Immature natural killer cell (primary cell): ENCODE data around the gene PROK2. TPM values are rescaled to one million over a fixed set of nuclear protein-coding genes. Genes with fewer than 3 reads are reported as not detected.

Source experiments
- DNase-seq, 3 donors: peaks; one replicate each; pipeline ENCODE4 v3.0.0; 2022; ENCODE audit warnings: mixed read lengths in 1 of 3
- H3K27ac Mint-ChIP-seq, 6 donors: one replicate each; pipeline ENCODE4 v1.8.0; 2020; ENCODE audit warnings: mixed read lengths in 6 of 6, mild to moderate bottlenecking in 5 of 6, inconsistent platforms in 4 of 6, moderate library complexity in 3 of 6
- H3K27me3 Mint-ChIP-seq, 3 donors: one replicate each; pipeline ENCODE4 v1.8.0; 2020 to 2021; ENCODE audit warnings: low read depth in 3 of 3, mild to moderate bottlenecking in 3 of 3, mixed read lengths in 3 of 3, moderate library complexity in 3 of 3, inconsistent platforms in 1 of 3
- H3K36me3 Mint-ChIP-seq, 3 donors: one replicate each; pipeline ENCODE4 v1.8.0; 2020; ENCODE audit warnings: mixed read lengths in 3 of 3, inconsistent platforms in 2 of 3, mild to moderate bottlenecking in 2 of 3
- H3K4me1 Mint-ChIP-seq, 2 donors: one replicate each; pipeline ENCODE4 v1.8.0; 2020; ENCODE audit warnings: inconsistent platforms in 2 of 2, mild to moderate bottlenecking in 2 of 2, mixed read lengths in 2 of 2, moderate library complexity in 1 of 2
- H3K4me3 Mint-ChIP-seq, 5 donors: one replicate each; pipeline ENCODE4 v1.8.0; 2020; ENCODE audit warnings: mild to moderate bottlenecking in 5 of 5, mixed read lengths in 5 of 5, inconsistent platforms in 3 of 5, moderate library complexity in 3 of 5
- H3K9me3 Mint-ChIP-seq, 6 donors: one replicate each; pipeline ENCODE4 v1.8.0; 2020; ENCODE audit warnings: mild to moderate bottlenecking in 6 of 6, mixed read lengths in 6 of 6, inconsistent platforms in 4 of 6, moderate library complexity in 3 of 6
- polyA plus RNA-seq, 3 donors: library from polyadenylated mRNA; unstranded; fragments of 300-500 nt; fragmentation: Illumina TruSeq; gene quantifications; one replicate each; pipeline ENCODE4 v1.2.3, GENCODE V29; 2021

The PROK2 gene
- polyA plus RNA-seq, 3 donors from 2014 or later: not detected

DNA sequence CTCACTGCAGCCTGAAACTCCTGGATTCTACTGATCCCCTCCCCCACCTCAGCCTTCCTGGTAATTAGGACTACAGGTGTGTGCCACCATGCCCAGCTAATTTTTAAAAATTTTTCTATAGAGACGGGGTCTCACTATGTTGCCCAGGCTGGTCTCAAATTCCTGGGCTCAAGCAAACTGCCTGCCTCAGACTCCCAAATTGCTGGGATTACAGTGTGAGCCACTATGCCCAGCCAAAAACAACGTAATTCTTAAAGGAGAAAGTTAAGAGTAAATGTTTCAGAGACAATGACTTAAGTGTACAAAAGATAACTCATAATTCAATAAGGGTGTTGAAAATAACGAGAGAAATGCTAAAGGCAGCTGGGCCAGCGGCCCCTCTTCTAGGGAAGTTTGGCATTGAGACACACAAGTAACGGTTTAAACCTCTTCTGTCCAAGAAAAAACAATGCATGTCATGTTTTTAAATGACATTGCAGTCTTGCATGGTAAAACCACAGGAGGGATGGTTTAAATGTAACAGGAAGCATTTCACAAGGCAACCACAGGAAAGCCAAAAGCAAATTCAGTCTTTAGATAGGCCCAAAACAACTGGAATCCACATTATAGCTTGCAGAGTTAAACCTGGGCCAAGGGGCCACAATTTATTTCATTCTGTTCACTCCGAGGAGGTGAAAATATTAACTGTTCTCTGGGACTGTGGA, 5.1 kb downstream of the PROK2 start:
- Mint-ChIP-seq H3K27me3 (peaks cover 6 to 27% (median 10%) of the 10 kb centered on the region in 3 donors), H3K4me1 (peaks cover 21 to 28% of the 10 kb centered on the region in 2 donors), H3K9me3 (no peaks in the 10 kb centered on the region), H3K27ac (no peak overlapping the region), H3K4me3 (peak overlapping the region in 2 of 5 donors; percentile 22 to 28), H3K36me3 (no peaks in the 10 kb centered on the region)
- peak in 2 of 3 donors; percentile 4 to 21 for DNase-seq

- Mint-ChIP-seq H3K4me1 (peaks cover 14 to 19% of the 10 kb centered on the region in 2 donors), H3K27me3 (peaks cover 0 to 17% (median 4%) of the 10 kb centered on the region in 3 donors), H3K27ac (no peak overlapping the region), H3K36me3 (no peaks in the 10 kb centered on the region), H3K9me3 (no peaks in the 10 kb centered on the region), H3K4me3 (no peak overlapping the region)
- DNase-seq: no peak
Measured at GRCh38 chr3:71778353-71778752, 6.6 kb downstream of the PROK2 start.

- no peak overlapping the region for H3K27ac Mint-ChIP-seq
- H3K36me3 Mint-ChIP-seq: no peaks in the 10 kb centered on the region
- peaks cover 14 to 19% of the 10 kb centered on the region in 2 donors for H3K4me1 Mint-ChIP-seq
- no peaks in the 10 kb centered on the region for H3K9me3 Mint-ChIP-seq
- no peak overlapping the region for H3K4me3 Mint-ChIP-seq
- peaks cover 0 to 14% (median 2%) of the 10 kb centered on the region in 3 donors for H3K27me3 Mint-ChIP-seq
- DNase-seq: no peak
Measured at GRCh38 chr3:71776538-71776937, 8.4 kb downstream of the PROK2 start.

DNA sequence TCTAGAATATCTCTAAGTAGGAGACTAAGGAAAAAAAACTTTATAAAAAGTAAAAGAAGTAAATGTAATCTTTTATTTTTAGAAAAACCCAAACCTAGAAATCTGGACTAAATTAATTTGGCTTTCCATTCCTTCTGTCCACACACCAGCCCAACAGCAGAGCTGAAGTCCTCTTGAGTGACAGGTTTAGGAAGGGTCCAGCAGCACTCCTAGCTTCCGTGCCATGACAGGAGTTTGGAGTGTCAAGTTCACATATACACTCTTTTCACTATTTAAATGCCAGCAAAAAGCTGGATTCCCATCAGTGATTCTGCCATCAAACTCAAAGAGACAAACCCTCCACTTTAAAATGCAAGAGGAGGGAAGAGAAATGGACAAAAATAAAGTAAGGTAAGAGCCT, 13.1 kb downstream of the PROK2 start:
- Mint-ChIP-seq H3K9me3 (no peaks in the 10 kb centered on the region), H3K27ac (no peak overlapping the region), H3K4me1 (peaks cover 0 to 8% of the 10 kb centered on the region in 2 donors), H3K36me3 (no peaks in the 10 kb centered on the region), H3K27me3 (peaks cover 2 to 12% (median 8%) of the 10 kb centered on the region in 3 donors), H3K4me3 (no peak overlapping the region)
- no peak for DNase-seq

DNA sequence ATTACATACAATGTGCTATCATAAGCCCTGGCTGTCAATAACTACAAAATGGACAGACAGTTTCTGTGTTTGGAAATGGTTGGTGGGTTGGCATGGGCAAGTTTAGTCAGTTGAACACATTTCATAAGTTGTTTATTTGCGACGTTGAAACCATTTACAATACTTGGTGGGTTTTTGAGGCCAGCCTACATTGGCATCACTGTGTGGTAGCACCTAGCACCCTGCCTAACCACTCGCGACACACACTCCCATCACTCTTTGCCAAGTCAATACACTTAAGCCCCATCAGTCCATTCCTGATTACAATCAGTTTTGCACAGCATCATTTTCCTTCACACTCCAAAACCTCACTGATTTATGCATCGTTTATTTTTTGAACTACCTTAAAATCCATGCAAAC, 13.8 kb downstream of the PROK2 start:
- Mint-ChIP-seq H3K4me1 (peaks cover 0 to 8% of the 10 kb centered on the region in 2 donors), H3K27ac (no peak overlapping the region), H3K9me3 (no peaks in the 10 kb centered on the region), H3K27me3 (peaks cover 2 to 8% (median 7%) of the 10 kb centered on the region in 3 donors), H3K36me3 (no peaks in the 10 kb centered on the region), H3K4me3 (peak overlapping the region in 2 of 5 donors; percentile 22 to 30)
- peak in 2 of 3 donors; percentile 28 to 32 for DNase-seq

GRCh38 chr3:71763426-71763825, 21.5 kb downstream of the PROK2 start:
- Mint-ChIP-seq H3K27me3 (peaks cover 0 to 4% (median 2%) of the 10 kb centered on the region in 3 donors), H3K36me3 (peaks cover 0 to 3% (median 0%) of the 10 kb centered on the region in 3 donors), H3K4me3 (no peak overlapping the region), H3K9me3 (no peaks in the 10 kb centered on the region), H3K4me1 (no peaks in the 10 kb centered on the region), H3K27ac (no peak overlapping the region)
- DNase-seq: no peak

DNA sequence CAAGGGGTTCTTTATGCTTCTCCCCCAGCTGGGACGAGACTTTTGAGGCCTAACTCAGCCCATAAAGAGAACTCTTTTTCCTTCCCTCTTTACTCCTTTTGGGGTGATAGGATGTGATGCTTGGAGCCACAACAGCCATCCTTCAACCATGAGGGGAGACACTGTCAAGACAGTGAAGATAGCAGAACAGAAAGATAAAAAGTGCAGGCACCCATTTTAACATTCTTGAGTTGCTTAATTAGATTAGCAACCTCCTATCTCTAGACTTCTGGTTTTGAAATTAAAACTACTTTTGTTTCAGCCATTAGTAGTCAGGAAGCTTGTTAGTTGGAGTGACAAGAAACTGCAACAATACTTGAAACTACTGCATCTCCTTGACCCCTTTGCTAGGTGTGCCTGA, 24.8 kb downstream of the PROK2 start:
- peaks cover 2 to 5% of the 10 kb centered on the region in 2 donors for H3K4me1 Mint-ChIP-seq
- H3K27me3 Mint-ChIP-seq: peaks cover 6 to 13% (median 13%) of the 10 kb centered on the region in 3 donors
- H3K27ac Mint-ChIP-seq: no peak overlapping the region
- DNase-seq: no peak
- no peak overlapping the region for H3K4me3 Mint-ChIP-seq
- H3K9me3 Mint-ChIP-seq: no peaks in the 10 kb centered on the region
- H3K36me3 Mint-ChIP-seq: peaks cover 0 to 6% (median 0%) of the 10 kb centered on the region in 3 donors

GRCh38 chr3:71759401-71759800, 25.5 kb downstream of the PROK2 start:
- Mint-ChIP-seq H3K4me3 (no peak overlapping the region), H3K27me3 (peaks cover 6 to 15% (median 13%) of the 10 kb centered on the region in 3 donors), H3K4me1 (peaks cover 4 to 8% of the 10 kb centered on the region in 2 donors), H3K9me3 (no peaks in the 10 kb centered on the region), H3K36me3 (peaks cover 0 to 7% (median 0%) of the 10 kb centered on the region in 3 donors), H3K27ac (no peak overlapping the region)
- DNase-seq: no peak

DNA sequence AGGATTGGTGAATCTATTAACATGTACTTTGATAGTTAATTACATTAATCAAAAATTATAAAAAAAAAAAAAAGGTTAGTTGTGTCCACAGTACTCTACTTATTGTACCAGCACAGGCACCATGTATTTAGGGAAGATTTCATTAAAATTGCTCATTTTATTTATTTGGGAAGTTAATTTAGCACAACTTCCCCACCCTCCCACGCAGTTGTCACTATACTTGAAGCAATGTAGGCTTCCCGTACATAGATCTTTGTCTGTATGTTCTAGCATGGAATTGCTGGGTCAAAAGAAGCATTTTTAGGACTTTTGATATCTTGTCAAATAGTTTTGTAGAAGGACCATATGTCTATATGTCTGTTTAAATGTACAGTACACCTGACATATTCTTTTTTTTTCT, 26.9 kb downstream of the PROK2 start:
- H3K27ac Mint-ChIP-seq: no peak overlapping the region
- H3K4me1 Mint-ChIP-seq: peaks cover 4 to 8% of the 10 kb centered on the region in 2 donors
- peaks cover 0 to 7% (median 0%) of the 10 kb centered on the region in 3 donors for H3K36me3 Mint-ChIP-seq
- no peak overlapping the region for H3K4me3 Mint-ChIP-seq
- peaks cover 6 to 14% (median 13%) of the 10 kb centered on the region in 3 donors for H3K27me3 Mint-ChIP-seq
- no peaks in the 10 kb centered on the region for H3K9me3 Mint-ChIP-seq
- no peak for DNase-seq

- peak overlapping the region; percentile 47 to 85 (median 65) for H3K4me3 Mint-ChIP-seq
- peaks cover 0 to 7% (median 0%) of the 10 kb centered on the region in 3 donors for H3K36me3 Mint-ChIP-seq
- peaks cover 14 to 20% (median 16%) of the 10 kb centered on the region in 3 donors for H3K27me3 Mint-ChIP-seq
- no peak overlapping the region for H3K27ac Mint-ChIP-seq
- H3K4me1 Mint-ChIP-seq: peaks cover 7 to 8% of the 10 kb centered on the region in 2 donors
- no peaks in the 10 kb centered on the region for H3K9me3 Mint-ChIP-seq
- DNase-seq: no peak
Measured at GRCh38 chr3:71754610-71755253, 30.2 kb downstream of the PROK2 start.

- DNase-seq: peak in 1 of 3 donors; percentile 8
- H3K9me3 Mint-ChIP-seq: no peaks in the 10 kb centered on the region
- H3K4me1 Mint-ChIP-seq: peaks cover 7 to 8% of the 10 kb centered on the region in 2 donors
- H3K4me3 Mint-ChIP-seq: peak within 1 kb of the TSS; percentile 50 to 70 (median 60)
- peaks cover 0 to 4% (median 0%) of the 10 kb centered on the region in 3 donors for H3K36me3 Mint-ChIP-seq
- no peak within 1 kb of the TSS for H3K27ac Mint-ChIP-seq
- H3K27me3 Mint-ChIP-seq: peaks cover 14 to 20% (median 14%) of the 10 kb centered on the region in 3 donors
Measured at GRCh38 chr3:71753701-71754609, 31.0 kb downstream of the PROK2 start, which contains the start of gene GPR27. Gene GPR27, plus strand, starts transcription at chr3:71753855. Its CDS starts 195 bp downstream, at chr3:71754050.

- H3K27ac Mint-ChIP-seq: no peak overlapping the region
- H3K4me3 Mint-ChIP-seq: peak overlapping the region; percentile 50 to 70 (median 60)
- peaks cover 7 to 8% of the 10 kb centered on the region in 2 donors for H3K4me1 Mint-ChIP-seq
- H3K36me3 Mint-ChIP-seq: peaks cover 0 to 4% (median 0%) of the 10 kb centered on the region in 3 donors
- no peaks in the 10 kb centered on the region for H3K9me3 Mint-ChIP-seq
- peaks cover 14 to 24% (median 16%) of the 10 kb centered on the region in 3 donors for H3K27me3 Mint-ChIP-seq
- no peak for DNase-seq
Measured at GRCh38 chr3:71752831-71753700, 31.9 kb downstream of the PROK2 start.
